ENCODE results near the gene GLB1L3.
A peak's percentile ranks its signal among the peaks of the same experiment; 100 is the strongest.
"Not testable (repeated sequence)": the region's sequence is repeated elsewhere in the genome, so short reads cannot be mapped to it uniquely, and the experiment has no call there.

GLB1L3 gene

DNA sequence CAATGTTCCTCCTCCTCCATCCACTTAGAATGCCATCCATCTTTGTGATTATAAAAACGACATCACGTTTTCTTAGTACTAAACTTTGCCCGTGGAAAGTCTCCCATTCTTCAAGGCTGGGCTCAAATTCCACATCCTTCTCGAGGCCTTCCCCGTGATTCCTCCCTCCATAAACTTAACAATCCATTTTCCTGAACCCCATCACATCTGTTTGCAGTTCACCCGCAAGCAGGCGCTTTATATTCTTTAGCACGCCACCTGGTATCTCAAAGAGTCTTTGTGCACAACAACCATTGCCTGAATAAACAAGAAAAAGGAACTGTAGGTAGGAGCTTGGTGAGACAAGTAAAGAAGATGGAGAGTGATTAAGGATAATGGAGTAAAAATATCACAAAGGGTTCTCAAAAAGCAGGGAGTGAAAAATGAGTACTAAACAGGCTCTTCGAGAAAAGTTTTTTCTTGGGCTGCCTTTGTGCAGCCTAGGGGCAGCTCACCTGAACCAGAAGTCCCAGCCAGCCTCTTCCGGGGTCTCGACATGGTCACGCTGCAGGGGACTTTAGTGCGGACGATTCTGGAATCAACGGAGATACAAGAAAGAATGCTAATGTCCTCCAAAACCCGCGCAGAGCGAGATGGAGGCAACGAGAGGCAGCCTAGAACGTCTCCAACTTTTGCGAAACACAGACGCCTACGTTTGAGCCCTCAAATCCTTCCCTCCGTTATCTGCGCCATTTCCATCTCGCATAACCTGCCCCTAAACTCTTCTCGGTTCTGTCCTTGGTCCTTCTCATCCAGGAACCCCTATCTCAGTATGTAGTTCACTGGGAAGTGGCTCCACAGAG lies 23.6 kb upstream of the GLB1L3 start:
- DNase-seq (ENCODE audit: low read depth) = no peak

DNA sequence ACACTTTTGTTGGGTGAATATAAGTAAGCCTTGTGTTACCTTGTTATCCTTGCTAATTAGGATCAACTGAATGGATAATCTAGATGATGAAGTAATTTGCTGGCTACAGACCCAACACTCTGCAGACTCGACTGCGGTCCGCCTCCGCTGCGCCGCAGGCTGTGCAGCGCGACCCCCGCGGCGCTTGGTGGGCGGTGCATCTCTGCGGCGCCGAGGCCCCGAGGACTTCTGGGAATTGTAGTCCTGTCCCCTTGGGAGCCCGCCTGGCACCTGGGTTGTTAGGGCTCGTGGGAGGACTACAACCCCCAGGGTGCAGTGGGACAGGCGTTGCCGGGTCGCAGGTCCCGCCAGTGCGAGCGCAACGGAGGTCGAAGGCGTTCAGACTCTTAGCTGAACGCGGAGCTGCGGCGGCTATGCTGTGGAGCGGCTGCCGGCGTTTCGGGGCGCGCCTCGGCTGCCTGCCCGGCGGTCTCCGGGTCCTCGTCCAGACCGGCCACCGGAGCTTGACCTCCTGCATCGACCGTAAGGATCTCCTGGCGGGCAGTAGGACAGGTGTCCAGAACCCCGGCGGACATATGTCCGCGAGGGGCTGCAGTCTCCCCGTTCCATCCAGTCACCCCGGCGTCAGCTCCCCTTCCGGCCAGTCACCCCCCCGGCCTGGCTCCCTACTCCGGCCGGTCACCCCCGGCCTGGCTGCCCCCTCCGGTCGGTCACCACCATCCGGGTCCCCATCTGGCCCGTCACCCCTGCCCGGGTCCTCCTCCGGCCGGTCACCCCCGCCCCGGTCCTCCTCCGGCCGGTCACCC lies 22.8 kb upstream of the GLB1L3 start, which contains the start of the genes ACAD8 and THYN1:
TSS of gene ACAD8 (plus strand) at position 381 of the 806 bp plus-strand sequence. CDS start at position 414, 33 bp downstream.
TSS of gene THYN1 (minus strand) at position 165 of the 806 bp plus-strand sequence. CDS start 470 bp downstream, outside the sequence.
- peak; percentile 85 for DNase-seq (ENCODE audit: low read depth)

DNA sequence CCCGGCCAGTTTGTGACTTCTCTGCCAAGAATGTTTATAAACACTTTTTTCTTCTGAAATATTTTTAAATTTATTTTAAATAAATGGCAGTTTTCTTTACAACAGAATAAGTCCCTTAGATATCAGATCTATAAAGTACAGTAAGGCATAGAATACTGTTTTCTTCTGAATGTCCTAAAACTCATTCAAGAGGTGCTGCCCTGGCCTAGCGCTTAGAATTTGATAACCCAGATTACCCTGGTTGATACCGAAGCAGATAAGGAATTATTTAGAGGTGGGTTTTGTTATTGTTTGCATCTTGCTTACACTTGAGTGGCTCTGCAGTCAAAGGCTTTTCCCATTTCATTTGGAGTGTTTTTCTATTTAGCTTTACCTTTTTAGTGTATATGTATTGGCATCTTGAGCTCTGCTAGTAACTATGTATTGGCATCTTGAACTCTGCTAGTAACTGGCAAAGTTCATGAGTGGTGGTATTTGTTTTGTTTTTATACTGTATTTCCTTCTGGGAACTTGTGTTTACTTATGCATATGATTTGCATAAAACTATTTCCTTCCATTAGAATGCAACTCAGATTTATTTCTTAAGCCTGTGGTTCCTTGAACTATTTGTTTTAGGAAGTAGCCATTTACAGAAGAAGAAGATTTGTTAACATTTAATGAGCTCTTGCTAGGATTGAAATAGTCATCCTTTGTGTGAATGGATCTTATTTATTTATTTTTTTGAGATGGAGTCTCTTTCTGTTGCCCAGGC lies 21.6 kb upstream of the GLB1L3 start:
- DNase-seq (ENCODE audit: low read depth) = no peak

DNA sequence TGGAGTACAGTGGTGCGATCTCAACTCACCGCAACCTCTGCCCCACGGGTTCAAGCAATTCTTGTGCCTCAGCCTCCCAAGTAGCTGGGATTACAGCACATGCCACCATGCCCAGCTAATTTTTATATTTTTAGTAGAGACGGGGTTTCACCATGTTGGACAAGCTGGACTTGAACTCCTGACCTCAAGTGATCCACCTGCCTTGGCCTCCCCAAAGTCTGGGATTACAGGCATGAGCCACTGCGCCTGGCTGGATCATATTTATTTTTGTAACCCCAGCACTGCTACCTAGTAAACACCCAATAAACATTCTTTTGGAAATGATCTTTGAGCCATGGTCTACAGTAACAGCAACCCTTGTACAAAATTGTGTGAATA lies 21.0 kb upstream of the GLB1L3 start:
- DNase-seq (ENCODE audit: low read depth) = not testable (repeated sequence)

DNA sequence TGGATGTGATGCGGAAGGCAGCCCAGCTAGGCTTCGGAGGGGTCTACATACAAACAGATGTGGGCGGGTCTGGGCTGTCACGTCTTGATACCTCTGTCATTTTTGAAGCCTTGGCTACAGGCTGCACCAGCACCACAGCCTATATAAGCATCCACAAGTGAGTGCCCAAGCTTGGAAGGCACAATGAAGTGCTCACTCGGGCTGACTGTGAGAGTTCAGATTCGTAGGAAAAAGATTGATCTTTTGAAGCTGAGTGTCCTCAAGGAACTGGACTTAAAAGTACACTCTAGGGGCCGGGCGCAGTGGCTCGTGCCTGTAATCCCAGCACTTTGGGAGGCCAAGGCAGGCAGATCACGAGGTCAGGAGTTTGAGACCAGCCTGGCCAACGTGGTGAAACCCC lies 19.1 kb upstream of the GLB1L3 start:
- DNase-seq (ENCODE audit: low read depth) = no peak

DNA sequence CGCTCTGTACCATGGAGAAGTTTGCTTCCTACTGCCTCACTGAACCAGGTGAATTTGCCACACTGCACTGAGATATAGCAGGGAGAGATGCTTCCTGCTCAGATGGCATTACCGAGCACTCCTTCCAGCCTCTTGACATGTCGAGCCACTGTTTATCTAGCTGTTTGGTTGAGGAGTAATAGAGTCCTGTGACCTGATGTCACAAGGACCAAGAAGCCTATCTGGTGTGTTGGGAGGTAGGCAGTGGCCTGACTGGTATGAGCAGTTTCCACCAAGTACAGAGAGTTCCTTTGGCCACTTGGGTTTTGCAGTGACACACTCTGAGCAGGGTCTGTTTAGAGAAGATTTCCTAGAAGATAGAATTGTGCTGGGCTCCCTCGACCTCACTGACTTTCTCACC lies 17.6 kb upstream of the GLB1L3 start:
- no peak for DNase-seq (ENCODE audit: low read depth)

DNA sequence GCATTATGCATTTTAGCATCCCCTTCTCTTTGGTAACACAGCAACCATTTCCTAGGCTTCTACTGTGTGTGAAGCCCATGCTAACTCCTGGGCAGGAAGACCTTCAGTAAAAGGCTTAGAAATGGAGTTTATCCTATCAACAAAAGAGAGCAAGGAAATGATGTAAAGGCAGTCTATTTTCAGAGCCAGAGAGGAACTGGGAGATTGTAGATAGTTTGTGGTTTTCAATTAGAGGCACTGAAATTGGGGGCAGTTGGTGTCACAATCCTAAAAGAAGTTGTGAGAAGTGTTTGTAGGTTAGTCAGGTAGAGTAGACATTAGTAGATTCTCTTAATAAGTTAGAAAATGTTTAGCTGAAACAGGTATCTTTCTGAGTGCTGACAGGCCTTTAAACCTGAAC lies 15.7 kb upstream of the GLB1L3 start:
- no peak for DNase-seq (ENCODE audit: low read depth)

DNA sequence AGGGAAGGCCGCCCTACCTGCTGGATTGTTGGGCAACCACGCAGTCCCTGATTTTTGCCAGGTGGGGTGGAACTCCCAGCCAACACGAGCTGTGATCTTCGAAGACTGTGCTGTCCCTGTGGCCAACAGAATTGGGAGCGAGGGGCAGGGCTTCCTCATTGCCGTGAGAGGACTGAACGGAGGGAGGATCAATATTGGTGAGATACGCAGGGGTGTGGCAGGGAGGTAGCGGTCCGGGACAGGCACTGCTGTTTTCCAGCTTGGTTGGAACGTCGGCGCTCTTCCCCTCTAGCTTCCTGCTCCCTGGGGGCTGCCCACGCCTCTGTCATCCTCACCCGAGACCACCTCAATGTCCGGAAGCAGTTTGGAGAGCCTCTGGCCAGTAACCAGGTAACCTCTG lies 15.2 kb upstream of the GLB1L3 start:
- no peak for DNase-seq (ENCODE audit: low read depth)

DNA sequence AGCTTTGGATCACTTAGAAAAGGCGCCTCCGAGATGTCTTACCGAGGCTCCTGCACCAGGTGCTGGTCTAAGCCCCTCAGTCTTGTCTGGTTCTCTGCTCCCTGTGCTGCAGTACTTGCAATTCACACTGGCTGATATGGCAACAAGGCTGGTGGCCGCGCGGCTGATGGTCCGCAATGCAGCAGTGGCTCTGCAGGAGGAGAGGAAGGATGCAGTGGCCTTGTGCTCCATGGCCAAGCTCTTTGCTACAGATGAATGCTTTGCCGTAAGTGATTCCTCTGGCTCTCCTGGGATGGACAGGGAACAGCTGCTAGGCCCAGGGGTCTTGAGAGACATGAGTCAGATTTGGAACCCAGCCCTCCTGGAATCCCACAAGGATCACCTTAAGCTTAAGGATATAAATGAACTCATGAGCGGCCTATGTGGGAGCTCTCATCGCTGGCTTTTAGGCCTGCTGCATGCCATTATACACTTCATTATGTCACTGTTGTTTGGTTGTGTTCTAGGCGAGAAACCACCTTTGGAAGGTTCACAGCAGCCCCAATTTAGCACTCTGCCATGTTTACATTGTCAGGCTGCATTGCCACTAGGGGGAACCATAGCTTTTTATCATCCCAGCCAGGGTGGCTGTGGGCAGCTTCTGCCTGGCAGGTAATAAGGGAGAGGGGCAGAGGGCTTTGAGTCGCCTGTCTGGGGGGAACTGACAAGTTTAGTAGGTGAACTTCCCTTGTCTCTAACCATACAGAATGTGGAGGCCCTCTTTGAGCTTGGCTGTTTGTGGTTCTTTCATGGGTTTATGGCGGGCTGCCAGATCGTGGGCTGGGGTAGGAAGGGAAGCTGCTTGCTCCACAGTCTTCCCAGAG lies 14.3 kb upstream of the GLB1L3 start:
- DNase-seq (ENCODE audit: low read depth) = no peak

DNA sequence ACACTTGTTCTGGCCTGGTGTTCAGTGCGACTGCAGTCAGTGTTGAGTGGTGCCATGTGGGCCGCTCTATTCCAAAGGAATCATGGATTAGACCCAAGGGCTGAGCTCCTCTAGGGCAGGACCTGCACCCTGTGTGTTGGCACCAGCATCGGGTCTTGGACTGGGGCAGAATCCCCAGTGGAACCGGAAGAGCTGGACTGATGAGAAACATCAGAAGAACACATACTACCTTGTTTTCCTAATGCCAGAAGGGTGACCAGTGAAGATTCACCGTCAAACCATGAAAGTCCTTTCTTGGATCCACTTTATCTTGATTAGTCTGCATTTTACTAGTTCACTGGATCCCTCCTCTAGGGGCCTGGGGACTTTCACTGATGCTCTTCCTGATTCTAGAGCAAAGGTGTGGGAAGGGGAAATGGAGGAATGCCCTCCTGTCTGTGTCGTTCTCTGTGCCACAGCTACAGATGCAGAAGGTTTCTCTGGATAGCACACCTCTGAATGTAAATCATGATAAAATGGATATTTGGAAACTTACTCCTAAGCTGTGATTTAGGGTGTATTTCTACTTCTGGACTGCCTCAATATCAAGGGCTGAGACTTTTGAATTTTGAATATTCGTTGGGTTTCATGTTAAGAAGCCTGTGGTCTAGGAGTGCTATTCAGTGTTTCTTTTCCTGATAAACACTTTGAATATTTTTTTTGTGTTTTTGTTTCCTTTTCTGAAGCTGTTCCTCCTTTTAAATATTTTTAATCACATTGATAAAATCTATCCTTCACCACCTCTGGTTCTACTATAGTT lies 11.0 kb upstream of the GLB1L3 start:
- no peak for DNase-seq (ENCODE audit: low read depth)

DNA sequence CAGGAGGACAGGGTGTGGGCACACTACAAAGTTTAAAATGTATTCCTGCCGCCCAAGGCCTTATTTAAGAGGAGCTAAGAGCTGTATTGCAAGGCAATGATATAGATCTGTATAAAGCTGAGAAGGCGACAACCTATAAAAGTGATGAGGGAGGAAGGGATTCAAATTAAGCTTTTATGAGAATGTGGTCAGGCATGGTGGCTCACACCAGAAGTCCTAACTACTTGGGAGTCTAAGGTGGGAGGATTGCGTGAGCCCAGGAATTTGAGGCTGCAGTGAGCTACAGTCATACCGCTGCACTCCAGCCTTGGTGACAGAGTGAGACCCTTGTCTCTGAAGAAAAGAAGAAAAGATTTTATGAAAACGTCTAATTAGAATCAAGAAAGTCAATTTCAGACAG lies 9.7 kb upstream of the GLB1L3 start:
- DNase-seq (ENCODE audit: low read depth) = no peak

DNA sequence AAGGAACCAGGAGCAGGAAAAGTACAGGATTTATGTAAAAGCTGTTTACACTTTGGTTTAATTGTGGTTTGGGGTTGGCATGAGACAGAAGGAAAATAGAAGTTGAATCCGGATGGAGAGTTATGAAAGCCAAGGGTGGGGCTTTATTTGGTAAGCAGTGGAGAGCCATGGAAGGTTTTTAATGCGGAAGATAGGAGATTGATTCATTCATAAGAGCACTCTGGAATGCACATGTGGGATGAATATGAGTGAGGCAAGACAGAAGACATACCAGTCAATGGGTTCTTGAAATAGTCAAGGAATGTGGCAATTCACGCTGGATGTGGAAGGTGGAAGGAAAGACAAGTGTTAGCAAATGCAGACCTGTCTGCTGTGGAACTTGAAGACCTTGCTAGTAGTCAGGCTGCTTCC lies 9.3 kb upstream of the GLB1L3 start:
- no peak for DNase-seq (ENCODE audit: low read depth)

DNA sequence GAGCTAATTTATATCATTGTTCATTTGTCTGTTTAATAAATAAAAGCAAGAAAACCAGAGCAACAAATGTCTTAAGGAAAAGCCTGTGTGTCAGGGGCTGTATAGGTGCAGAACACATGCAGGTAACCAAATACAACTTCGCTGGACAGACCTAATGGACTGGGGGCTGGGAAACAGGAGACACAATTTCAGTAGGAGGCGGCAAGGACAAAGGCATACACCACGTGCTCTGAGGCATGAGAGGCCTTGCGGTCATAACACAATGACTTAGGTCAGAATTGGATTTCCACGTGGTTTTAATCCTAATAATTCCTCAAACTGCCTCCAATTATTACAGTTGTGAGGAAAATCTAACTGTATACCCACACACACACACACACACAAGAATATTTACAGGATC lies 8.7 kb upstream of the GLB1L3 start:
- DNase-seq (ENCODE audit: low read depth) = no peak

DNA sequence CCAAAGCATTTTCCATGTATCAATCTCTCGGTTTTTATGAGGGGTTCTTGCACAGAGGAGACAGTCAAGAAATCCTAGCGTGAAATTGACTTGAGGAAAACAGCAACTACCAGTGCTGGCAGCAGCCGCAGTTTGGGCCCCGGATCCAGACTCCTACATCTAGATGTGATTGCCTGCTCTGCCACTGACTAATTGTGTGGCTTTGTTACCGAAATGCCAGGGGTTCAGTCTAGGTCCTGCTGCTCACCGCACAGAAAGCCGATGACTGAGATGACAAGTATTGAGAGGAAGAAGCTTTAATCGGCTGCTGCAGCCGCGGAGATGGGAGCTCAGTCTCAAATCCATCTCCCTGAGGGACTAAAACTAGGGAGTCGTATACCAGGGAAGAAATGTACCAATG lies 8.2 kb upstream of the GLB1L3 start:
- DNase-seq (ENCODE audit: low read depth) = no peak

DNA sequence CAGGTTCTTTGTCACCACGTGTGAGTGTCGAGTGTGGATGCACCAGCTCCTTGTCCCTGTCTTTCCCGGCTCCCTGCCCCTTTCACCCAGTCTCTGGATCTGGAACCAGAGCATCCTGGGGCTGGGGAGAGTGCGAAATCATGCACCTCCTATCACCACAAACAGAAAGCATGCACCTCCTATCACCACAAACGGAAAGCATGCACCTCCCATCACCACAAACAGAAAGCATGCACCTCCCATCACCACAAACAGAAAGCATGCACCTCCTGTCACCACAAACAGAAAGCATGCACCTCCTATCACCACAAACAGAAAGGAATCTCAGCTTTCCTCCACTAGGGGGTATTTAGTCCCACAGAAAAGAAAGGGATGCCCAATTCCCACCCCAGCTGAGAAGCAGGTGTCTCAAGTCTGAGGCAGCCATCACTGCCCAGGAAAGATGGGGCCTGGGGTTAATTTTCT lies 5.9 kb upstream of the GLB1L3 start:
- DNase-seq (ENCODE audit: low read depth) = no peak

DNA sequence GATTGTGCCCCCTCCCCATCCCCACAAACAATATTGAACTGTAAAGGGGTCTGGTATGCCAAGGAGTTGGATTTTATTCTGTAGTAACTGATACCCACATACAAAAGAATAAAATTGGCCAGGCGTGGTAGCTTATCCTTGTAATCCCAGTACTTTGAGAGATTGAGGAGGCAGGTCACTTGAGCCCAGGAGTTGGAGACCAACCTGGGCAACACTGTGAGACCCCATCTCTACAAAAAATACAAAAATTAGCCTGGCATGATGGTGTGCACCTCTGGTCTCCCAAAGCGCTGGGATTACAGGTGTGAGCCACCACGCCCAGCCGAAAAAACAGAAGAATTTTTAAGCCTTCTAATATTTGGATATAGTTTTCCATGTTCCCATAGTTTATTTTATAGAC lies 4.2 kb upstream of the GLB1L3 start:
- no peak for DNase-seq (ENCODE audit: low read depth)

DNA sequence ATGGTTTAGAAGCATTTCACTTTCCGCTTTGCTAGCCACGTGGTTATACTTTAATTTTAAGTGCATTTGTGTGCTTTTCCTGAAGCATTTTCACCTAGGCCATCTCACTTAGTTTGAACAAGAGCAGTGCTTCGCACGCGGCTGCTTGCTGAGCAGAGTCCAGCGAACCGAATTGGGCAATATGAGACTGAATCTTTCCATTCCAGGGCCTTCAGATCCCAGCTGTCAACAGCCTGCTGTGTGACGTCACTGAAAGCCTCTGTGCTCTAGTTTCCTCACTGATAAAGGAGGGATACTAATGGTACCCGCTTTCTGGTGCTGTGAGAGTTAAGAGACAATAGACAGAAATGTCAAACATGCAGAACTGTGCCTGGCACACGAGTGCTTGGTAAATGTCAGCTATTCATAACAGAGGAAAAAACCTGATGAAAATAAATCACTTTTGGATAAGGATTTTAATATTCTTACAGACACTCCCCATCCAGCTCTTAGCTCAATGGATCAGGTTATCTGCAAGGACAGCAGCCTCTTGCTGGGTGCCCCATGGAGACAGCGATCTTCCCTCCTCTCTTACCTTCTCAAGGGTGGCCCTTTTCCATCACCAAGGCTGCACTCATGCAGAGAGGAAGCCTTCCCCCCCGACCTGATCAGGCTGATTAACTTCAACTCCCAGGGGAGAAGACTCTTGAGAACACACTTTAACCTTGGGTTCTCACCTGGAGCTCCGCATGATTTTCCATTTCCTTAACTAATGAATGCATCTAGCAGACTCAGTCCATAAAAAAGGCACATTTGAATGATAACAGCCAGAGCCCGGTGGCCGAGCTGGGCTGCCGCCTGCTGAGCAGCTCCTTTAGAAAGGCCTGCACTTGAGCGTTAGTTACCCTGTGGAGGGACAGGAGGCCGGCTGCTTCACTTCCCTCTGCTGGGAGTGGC lies 3.5 kb upstream of the GLB1L3 start:
- no peak for DNase-seq (ENCODE audit: low read depth)

DNA sequence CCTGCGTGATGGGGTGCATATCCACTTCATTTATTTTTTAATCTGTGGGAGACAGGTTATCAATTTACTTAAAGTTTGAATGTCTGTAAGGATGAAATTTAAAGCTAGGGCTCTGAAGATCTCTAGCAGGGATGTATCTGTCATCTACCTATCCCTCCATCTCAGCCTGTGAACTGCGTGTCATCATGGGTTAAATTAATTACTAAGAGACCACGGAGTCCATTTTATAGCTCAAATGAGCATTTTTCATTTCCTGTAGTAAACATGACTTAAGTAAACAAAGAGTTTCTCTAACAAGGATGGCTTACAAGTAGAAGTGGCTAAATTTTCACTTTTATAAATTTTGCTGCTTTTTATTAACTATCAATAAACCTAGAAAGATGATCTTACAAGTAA lies 2.9 kb upstream of the GLB1L3 start:
- DNase-seq (ENCODE audit: low read depth) = no peak

DNA sequence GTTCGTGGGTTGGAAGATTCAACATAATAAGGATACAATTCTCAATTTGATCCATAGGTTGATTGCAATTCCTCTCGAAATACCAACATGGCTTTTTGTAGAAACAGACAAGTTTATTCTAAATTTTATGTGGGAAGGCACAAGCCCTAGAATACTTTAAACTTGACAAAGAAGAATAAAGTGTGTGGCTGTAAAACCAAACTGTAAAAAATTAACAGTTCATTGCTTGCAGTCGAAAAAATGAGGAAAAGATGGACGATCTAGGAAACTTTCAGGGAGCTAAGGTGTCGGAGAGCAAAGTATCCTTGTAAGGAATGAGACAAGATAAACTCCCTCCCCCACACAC lies 1.0 kb upstream of the GLB1L3 start:
- DNase-seq (ENCODE audit: low read depth) = no peak
